Right atrium auricular region (tissue), 2 donors: ENCODE data around the gene BHLHE40. TPM values are rescaled to one million over a fixed set of nuclear protein-coding genes. Genes with fewer than 3 reads are reported as not detected.

Source experiments
- DNase-seq: peaks from one replicate; pipeline ENCODE4 v3.0.0-alpha.2; 2019; ENCODE audit warnings: low spot score
- H3K27ac ChIP-seq, 2 donors: fragments of 200-600 bp; sonication (generic); 1 replicate in 1 of 2; 2 replicates in 1 of 2; pipeline ENCODE4 v1.5.1; 2016 to 2019
- H3K27me3 ChIP-seq, 2 donors: fragments of 200-600 bp; sonication (generic); one replicate each; pipeline versions ENCODE4 v1.5.1 to v1.6.0; 2017 to 2019
- H3K36me3 ChIP-seq: fragments of 200-600 bp; sonication (generic); one replicate; pipeline ENCODE4 v1.5.1; 2016
- H3K4me1 ChIP-seq, 2 donors: fragments of 200-600 bp; sonication (generic); one replicate each; pipeline versions ENCODE4 v1.5.1 to v1.6.0; 2017 to 2019
- H3K4me3 ChIP-seq, 2 donors: fragments of 200-600 bp; sonication (generic); 1 replicate in 1 of 2; 2 replicates in 1 of 2; pipeline ENCODE4 v1.5.1; 2017 to 2019; ENCODE audit warnings: mild to moderate bottlenecking in 1 of 2, moderate library complexity in 1 of 2
- H3K9me3 ChIP-seq, 2 donors: fragments of 200-600 bp; sonication (generic); one replicate each; pipeline ENCODE4 v1.5.1; 2019
- total RNA-seq, 2 donors: library from RNA; depleted of rRNA; stranded (reverse); fragments of >200 nt; gene quantifications; one replicate each; pipeline ENCODE4 v1.1.0, GENCODE V29; 2016
- TF ChIP-seq, protein P1 (sequence below), 2 donors: fragments of 200-600 bp; sonication (generic); IDR thresholded peaks; one replicate each; pipeline ENCODE4 v1.5.1; 2019; ENCODE audit warnings: antibody characterized with exemption in 2 of 2

BHLHE40 gene
- total RNA-seq, 2 donors from 2014 or later, result 32.3 to 49.5 TPM

- Histone ChIP-seq H3K36me3 (peaks cover 12% of the 10 kb centered on the region), H3K4me3 (peak overlapping the region in 1 of 2 donors; percentile 48), H3K27me3 (no peaks in the 10 kb centered on the region), H3K27ac (peak overlapping the region; percentile 96 to 98), H3K9me3 (no peaks in the 10 kb centered on the region), H3K4me1 (peaks cover 0 to 62% of the 10 kb centered on the region in 2 donors)
- TF ChIP-seq, protein P1, sequence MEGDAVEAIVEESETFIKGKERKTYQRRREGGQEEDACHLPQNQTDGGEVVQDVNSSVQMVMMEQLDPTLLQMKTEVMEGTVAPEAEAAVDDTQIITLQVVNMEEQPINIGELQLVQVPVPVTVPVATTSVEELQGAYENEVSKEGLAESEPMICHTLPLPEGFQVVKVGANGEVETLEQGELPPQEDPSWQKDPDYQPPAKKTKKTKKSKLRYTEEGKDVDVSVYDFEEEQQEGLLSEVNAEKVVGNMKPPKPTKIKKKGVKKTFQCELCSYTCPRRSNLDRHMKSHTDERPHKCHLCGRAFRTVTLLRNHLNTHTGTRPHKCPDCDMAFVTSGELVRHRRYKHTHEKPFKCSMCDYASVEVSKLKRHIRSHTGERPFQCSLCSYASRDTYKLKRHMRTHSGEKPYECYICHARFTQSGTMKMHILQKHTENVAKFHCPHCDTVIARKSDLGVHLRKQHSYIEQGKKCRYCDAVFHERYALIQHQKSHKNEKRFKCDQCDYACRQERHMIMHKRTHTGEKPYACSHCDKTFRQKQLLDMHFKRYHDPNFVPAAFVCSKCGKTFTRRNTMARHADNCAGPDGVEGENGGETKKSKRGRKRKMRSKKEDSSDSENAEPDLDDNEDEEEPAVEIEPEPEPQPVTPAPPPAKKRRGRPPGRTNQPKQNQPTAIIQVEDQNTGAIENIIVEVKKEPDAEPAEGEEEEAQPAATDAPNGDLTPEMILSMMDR (IDR thresholded peaks at IDR 0.05), result no peak
- DNase-seq, result no peak
Measured at GRCh38 chr3:4987538-4988296, 8.5 kb downstream of the BHLHE40 start.

- Histone ChIP-seq H3K4me3 (no peak overlapping the region), H3K4me1 (peaks cover 0 to 49% of the 10 kb centered on the region in 2 donors), H3K9me3 (no peaks in the 10 kb centered on the region), H3K36me3 (no peaks in the 10 kb centered on the region), H3K27me3 (no peaks in the 10 kb centered on the region), H3K27ac (peak overlapping the region; percentile 96 to 98)
- TF ChIP-seq, protein P1 (IDR thresholded peaks at IDR 0.05), result no peak
- peak; percentile 73 for DNase-seq
Measured at GRCh38 chr3:4988983-4989834, 10.0 kb downstream of the BHLHE40 start.

DNA sequence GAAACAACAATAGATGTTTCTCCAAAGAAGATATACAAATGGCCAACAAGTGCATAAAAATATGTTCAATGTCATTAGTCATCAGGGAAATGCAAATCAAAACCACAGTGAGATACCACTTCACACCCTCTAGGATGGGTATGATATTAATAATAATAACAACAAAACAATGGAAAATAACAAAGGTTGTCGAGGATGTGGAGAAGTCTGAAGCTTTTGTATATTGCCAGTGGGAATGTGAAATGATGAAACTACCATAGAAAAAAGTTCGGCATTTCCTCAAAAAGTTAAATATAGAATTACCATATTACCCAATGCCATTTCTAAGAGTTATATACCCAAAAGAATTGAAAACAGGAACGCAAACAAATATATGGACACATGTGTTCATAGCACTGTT is 10.8 kb downstream of the BHLHE40 start:
- TF ChIP-seq, protein P1 (IDR thresholded peaks at IDR 0.05), result no peak
- Histone ChIP-seq H3K36me3 (no peaks in the 10 kb centered on the region), H3K9me3 (no peaks in the 10 kb centered on the region), H3K27me3 (no peaks in the 10 kb centered on the region), H3K4me3 (no peak overlapping the region), H3K4me1 (peaks cover 0 to 49% of the 10 kb centered on the region in 2 donors), H3K27ac (peak overlapping the region; percentile 96 to 98)
- DNase-seq, result no peak

DNA sequence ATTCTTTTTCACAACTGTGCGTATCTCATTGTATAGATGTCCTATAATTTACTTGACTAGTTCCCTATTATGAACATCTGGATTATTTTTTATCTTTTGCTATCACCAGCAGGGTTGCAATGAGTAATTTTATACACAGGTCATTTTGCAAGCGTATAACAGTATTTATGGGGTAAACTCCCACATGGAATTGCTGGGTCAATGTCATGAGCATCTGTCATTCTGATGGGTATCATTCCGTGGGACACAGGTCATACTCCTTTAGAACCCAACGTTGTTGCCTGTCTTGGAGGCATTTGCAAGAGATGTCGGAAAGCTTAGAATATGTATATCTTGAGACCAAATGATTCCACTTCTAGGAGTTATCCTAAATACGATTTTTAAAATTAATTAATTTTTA is 12.9 kb downstream of the BHLHE40 start:
- no peaks in the 10 kb centered on the region for H3K36me3 ChIP-seq
- peaks cover 0 to 48% of the 10 kb centered on the region in 2 donors for H3K4me1 ChIP-seq
- DNase-seq, result no peak
- H3K9me3 ChIP-seq, result no peaks in the 10 kb centered on the region
- no peaks in the 10 kb centered on the region for H3K27me3 ChIP-seq
- no peak overlapping the region for H3K27ac ChIP-seq
- no peak overlapping the region for H3K4me3 ChIP-seq
- TF ChIP-seq, protein P1 (IDR thresholded peaks at IDR 0.05), result no peak

DNA sequence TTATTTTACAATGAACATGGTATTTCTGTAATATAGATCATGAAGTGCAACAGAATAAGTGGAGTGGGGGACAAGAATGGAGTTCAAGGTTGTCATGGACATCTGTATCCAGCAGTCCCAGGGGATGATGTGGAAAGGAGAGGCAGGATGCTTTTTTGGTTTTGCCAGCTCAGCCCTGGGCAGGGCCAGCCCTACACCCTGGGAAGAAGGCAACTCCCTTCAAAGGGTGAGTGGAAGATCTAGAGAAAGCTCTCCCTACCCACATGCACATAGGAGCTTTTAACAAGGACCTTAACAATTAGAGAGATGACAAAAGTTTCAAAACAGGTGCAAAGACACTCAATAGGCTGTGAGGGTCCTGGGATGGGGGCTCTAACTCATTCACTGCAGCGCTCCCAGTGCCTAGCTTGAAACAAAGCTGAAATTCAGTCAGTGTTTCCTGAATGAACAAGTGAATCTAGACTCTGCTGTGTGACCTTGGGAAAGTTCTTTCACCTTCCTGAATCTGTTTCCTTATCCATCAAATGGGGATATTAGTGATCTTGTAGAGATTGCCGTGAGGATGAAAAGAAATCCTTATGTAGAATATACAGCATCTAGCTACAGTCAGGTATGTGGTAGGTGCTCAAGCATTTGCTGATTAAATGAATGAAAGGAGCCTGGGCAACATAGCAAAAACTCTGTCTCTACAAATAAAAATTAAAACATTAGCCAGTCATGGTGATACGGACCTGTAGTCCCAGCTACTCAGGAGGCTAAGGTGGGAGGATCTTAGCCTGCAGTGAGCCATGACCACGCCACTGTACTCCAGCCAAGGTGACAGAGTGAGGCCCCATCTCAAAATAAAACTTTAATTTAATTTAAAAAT is 14.3 kb downstream of the BHLHE40 start:
- H3K27ac ChIP-seq, result peak overlapping the region in 1 of 2 donors; percentile 43
- no peaks in the 10 kb centered on the region for H3K27me3 ChIP-seq
- TF ChIP-seq, protein P1 (IDR thresholded peaks at IDR 0.05), result no peak
- H3K9me3 ChIP-seq, result no peaks in the 10 kb centered on the region
- peaks cover 0 to 40% of the 10 kb centered on the region in 2 donors for H3K4me1 ChIP-seq
- H3K4me3 ChIP-seq, result no peak overlapping the region
- DNase-seq, result peak; percentile 56
- no peaks in the 10 kb centered on the region for H3K36me3 ChIP-seq
